ENCODE data around the gene ETV3.

DNA sequence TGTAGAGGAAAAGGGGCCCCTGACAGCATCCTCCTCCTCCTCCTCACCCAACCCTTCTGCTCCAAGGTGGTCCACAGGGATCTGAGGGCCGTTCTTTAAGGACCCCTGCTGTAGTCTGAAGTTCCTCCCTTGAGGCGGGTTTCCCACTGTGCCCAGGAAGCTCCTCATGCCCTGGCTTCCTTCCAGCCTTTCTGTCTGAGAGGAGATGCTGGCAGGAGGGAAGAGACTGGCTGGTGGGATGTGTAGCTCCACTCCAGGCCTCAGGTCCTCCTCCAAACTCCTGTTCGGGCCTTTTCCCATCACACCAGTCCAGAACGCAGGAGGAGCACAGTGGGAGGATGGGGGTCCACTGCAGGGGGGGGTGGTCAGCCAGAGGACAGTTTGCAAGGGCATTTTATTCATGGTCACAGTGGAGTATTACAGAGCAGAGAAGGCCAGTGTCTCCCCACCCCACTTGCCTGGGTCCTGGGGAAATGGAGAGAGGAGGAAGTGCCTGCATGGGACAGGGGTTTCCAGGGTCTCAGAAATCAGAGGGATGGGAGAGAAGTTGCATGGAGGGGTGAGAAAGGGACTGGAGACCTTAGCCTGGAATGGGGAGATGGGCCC is 46.4 kb downstream of the ETV3 start:
- TF ChIP-seq, protein P1, sequence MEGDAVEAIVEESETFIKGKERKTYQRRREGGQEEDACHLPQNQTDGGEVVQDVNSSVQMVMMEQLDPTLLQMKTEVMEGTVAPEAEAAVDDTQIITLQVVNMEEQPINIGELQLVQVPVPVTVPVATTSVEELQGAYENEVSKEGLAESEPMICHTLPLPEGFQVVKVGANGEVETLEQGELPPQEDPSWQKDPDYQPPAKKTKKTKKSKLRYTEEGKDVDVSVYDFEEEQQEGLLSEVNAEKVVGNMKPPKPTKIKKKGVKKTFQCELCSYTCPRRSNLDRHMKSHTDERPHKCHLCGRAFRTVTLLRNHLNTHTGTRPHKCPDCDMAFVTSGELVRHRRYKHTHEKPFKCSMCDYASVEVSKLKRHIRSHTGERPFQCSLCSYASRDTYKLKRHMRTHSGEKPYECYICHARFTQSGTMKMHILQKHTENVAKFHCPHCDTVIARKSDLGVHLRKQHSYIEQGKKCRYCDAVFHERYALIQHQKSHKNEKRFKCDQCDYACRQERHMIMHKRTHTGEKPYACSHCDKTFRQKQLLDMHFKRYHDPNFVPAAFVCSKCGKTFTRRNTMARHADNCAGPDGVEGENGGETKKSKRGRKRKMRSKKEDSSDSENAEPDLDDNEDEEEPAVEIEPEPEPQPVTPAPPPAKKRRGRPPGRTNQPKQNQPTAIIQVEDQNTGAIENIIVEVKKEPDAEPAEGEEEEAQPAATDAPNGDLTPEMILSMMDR (IDR thresholded peaks at IDR 0.05; ENCODE audit: low read depth, low read length): no peak
- TF ChIP-seq POLR2A (IDR thresholded peaks at IDR 0.05; ENCODE audit: extremely low read depth, insufficient read length): no peak

Measured in NB4 (cell line).